Fibroblast of villous mesenchyme (primary cell): ENCODE measurements around the gene RGS3. TPM values are rescaled to one million over a fixed set of nuclear protein-coding genes. Genes with fewer than 3 reads are reported as not detected.

Source experiments
- DNase-seq: peaks from one replicate; pipeline ENCODE4 v3.0.0-alpha.2; 2010; ENCODE audit warnings: low read depth
- H3K4me3 ChIP-seq: 2 replicates; pipeline ENCODE4 v1.5.1; 2011; ENCODE audit warnings: low read depth, mild to moderate bottlenecking, low read length
- CTCF ChIP-seq: IDR thresholded peaks from 2 replicates; pipeline ENCODE4 v1.5.1; 2012; ENCODE audit warnings: low read depth, mild to moderate bottlenecking, low read length; ENCODE audit not compliant: insufficient read depth
- total RNA-seq: library from RNA; depleted of rRNA; stranded (reverse); fragments of >200 nt; gene quantifications from 2 replicates; pipeline ENCODE4 v1.2.3, GENCODE V29; 2012

The RGS3 gene
- total RNA-seq, 1 donor = 37.1 TPM

GRCh38 chr9:113590991-113591898 is 127.7 kb downstream of the RGS3 start:
- TF ChIP-seq CTCF = peak; percentile 89
- H3K4me3 ChIP-seq = no peak overlapping the region
- DNase-seq = peak; percentile 73

GRCh38 chr9:113591899-113592625 is 128.5 kb downstream of the RGS3 start:
- DNase-seq = no peak
- no peak overlapping the region for H3K4me3 ChIP-seq
- TF ChIP-seq CTCF = no peak

- H3K4me3 ChIP-seq = no peak overlapping the region
- DNase-seq = no peak
- no peak for TF ChIP-seq CTCF
Observed at GRCh38 chr9:113592876-113593575, 129.5 kb downstream of the RGS3 start.

GRCh38 chr9:113593682-113594281 is 130.3 kb downstream of the RGS3 start:
- no peak for TF ChIP-seq CTCF
- peak overlapping the region; percentile 74 for H3K4me3 ChIP-seq
- DNase-seq = peak; percentile 96

GRCh38 chr9:113594484-113595299 is 131.2 kb downstream of the RGS3 start:
- no peak for TF ChIP-seq CTCF
- DNase-seq = no peak

More at GRCh38 chr9:113594484-113595299, 131.2 kb downstream of the RGS3 start:
- peak overlapping the region; percentile 74 for H3K4me3 ChIP-seq
